ENCODE data around the gene HAUS5. TPM values are rescaled to one million over a fixed set of nuclear protein-coding genes. Genes with fewer than 3 reads are reported as not detected.

Gene HAUS5
- total and polyA plus RNA-seq, 10 of the 15 experiments (the other 5 are each of a cell fraction or from before 2014, with no cell fraction given) = 3.1 to 32.6 (median 17.6) TPM

GRCh38 chr19:35669974-35670373, 57.4 kb downstream of the HAUS5 start:
- BruUV-seq (replicated peaks) = no TSS peak
- H3K4me1 ChIP-seq (ENCODE audit: control insufficient read depth, insufficient read depth, low read length) = peaks cover 4% of the 10 kb centered on the region
- no peak for ATAC-seq
- H3K4me2 ChIP-seq (ENCODE audit: control insufficient read depth, insufficient read depth) = no peak overlapping the region
- H2AFZ ChIP-seq (ENCODE audit: control insufficient read depth, low read depth, low read length) = no peak overlapping the region
- POLR2A ChIA-PET = interaction anchor here (0.6 kb wide), 1 partner anchor 20 kb away, joined by 4 read pairs; no protein-coding TSS in a partner anchor
- DNase-seq (ENCODE audit: low read depth, low spot score) = no peak
- FAIRE-seq = no peak
- H3K27ac ChIP-seq (ENCODE audit: control insufficient read depth, insufficient read depth) = no peak overlapping the region
- H3K4me3 ChIP-seq = no peak overlapping the region
- RAD21 ChIA-PET (ENCODE audit: unreplicated experiment) = no interaction called here
- intact Hi-C loops (cut with micrococcal nuclease; ENCODE audit: unreplicated experiment) = no loop called here
- 0 out of 4 replicates have a peak, but pooled peaks cover 0 to 2% of the 10 kb centered on the region in 2 experiments for H3K36me3 ChIP-seq (ENCODE audit: control insufficient read depth in 2 of 2, insufficient read depth in 2 of 2, low read length in 1 of 2)
- no peaks in the 10 kb centered on the region for H4K20me1 ChIP-seq (ENCODE audit: control insufficient read depth, insufficient read depth)
- H3K9ac ChIP-seq (ENCODE audit: control insufficient read depth, insufficient read depth, low read length) = no peak overlapping the region
- 43% methylated on average over 4 of the region's 4 CpGs for WGBS (ENCODE audit: insufficient coverage, insufficient replicate concordance, low lambda C conversion rate, missing lambda C conversion rate)
- no peaks in the 10 kb centered on the region for H3K27me3 ChIP-seq (replicated peaks in 1 of 2; ENCODE audit: control insufficient read depth in 2 of 2, insufficient read depth in 2 of 2, low read length in 1 of 2)
- no peak for TF ChIP-seq TARDBP (IDR thresholded peaks at IDR 0.05; ENCODE audit: borderline replicate concordance)
- no peak for TF ChIP-seq NR2C2 (IDR thresholded peaks at IDR 0.05; ENCODE audit: borderline replicate concordance, control insufficient read depth, insufficient read length, low read depth)
- CTCF ChIA-PET = interaction anchor here (0.6 kb wide), 1 partner anchor 86 kb away, joined by 3 read pairs; no protein-coding TSS in a partner anchor
- no peaks in the 10 kb centered on the region for H3K9me3 ChIP-seq (replicated peaks; ENCODE audit: control insufficient read depth, insufficient read depth, low read length)
- SMC1A ChIA-PET (ENCODE audit: uncharacterized antibody, unreplicated experiment) = no interaction called here
- H3K79me2 ChIP-seq (ENCODE audit: control insufficient read depth, insufficient read depth, low read length) = no peaks in the 10 kb centered on the region
- in situ Hi-C loops (cut with MboI) = no loop called here

- in situ Hi-C loops (cut with MboI) (no loop called here), intact Hi-C loops (cut with micrococcal nuclease; ENCODE audit: unreplicated experiment) (no loop called here)
- H3K27me3 ChIP-seq (replicated peaks in 1 of 2; ENCODE audit: control insufficient read depth in 2 of 2, insufficient read depth in 2 of 2, low read length in 1 of 2) = no peaks in the 10 kb centered on the region
- RAD21 ChIA-PET (ENCODE audit: unreplicated experiment) = no interaction called here
- H3K9ac ChIP-seq (ENCODE audit: control insufficient read depth, insufficient read depth, low read length) = no peak overlapping the region
- no peak overlapping the region for H3K4me3 ChIP-seq
- 43% methylated on average over 1 of the region's 1 CpG for WGBS (ENCODE audit: insufficient coverage, insufficient replicate concordance, low lambda C conversion rate, missing lambda C conversion rate)
- no peaks in the 10 kb centered on the region for H3K79me2 ChIP-seq (ENCODE audit: control insufficient read depth, insufficient read depth, low read length)
- FAIRE-seq = no peak
- 0 out of 4 replicates have a peak, but pooled peaks cover 0 to 2% of the 10 kb centered on the region in 2 experiments for H3K36me3 ChIP-seq (ENCODE audit: control insufficient read depth in 2 of 2, insufficient read depth in 2 of 2, low read length in 1 of 2)
- no peak for DNase-seq (ENCODE audit: low read depth, low spot score)
- no peak for ATAC-seq
- BruUV-seq (replicated peaks) = no TSS peak
- no peak overlapping the region for H3K27ac ChIP-seq (ENCODE audit: control insufficient read depth, insufficient read depth)
- H2AFZ ChIP-seq (ENCODE audit: control insufficient read depth, low read depth, low read length) = no peak overlapping the region
- no peak overlapping the region for H3K4me2 ChIP-seq (ENCODE audit: control insufficient read depth, insufficient read depth)
- SMC1A ChIA-PET (ENCODE audit: uncharacterized antibody, unreplicated experiment) = no interaction called here
- CTCF ChIA-PET = no interaction called here
- H3K9me3 ChIP-seq (replicated peaks; ENCODE audit: control insufficient read depth, insufficient read depth, low read length) = no peaks in the 10 kb centered on the region
- POLR2A ChIA-PET = no interaction called here
- peaks cover 4% of the 10 kb centered on the region for H3K4me1 ChIP-seq (ENCODE audit: control insufficient read depth, insufficient read depth, low read length)
- TF ChIP-seq ZBED1 (IDR thresholded peaks at IDR 0.05; ENCODE audit: borderline replicate concordance) = no peak
- TF ChIP-seq BACH1 (IDR thresholded peaks at IDR 0.05; ENCODE audit: borderline replicate concordance) = no peak
- no peak for TF ChIP-seq ZNF24 (IDR thresholded peaks at IDR 0.05)
- TF ChIP-seq MXI1 (IDR thresholded peaks at IDR 0.05; ENCODE audit: low read depth, low read length) = no peak
- TF ChIP-seq, protein P1, sequence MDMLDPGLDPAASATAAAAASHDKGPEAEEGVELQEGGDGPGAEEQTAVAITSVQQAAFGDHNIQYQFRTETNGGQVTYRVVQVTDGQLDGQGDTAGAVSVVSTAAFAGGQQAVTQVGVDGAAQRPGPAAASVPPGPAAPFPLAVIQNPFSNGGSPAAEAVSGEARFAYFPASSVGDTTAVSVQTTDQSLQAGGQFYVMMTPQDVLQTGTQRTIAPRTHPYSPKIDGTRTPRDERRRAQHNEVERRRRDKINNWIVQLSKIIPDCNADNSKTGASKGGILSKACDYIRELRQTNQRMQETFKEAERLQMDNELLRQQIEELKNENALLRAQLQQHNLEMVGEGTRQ (IDR thresholded peaks at IDR 0.05; ENCODE audit: borderline replicate concordance, low read depth, low read length) = no peak
- TF ChIP-seq, protein P2, sequence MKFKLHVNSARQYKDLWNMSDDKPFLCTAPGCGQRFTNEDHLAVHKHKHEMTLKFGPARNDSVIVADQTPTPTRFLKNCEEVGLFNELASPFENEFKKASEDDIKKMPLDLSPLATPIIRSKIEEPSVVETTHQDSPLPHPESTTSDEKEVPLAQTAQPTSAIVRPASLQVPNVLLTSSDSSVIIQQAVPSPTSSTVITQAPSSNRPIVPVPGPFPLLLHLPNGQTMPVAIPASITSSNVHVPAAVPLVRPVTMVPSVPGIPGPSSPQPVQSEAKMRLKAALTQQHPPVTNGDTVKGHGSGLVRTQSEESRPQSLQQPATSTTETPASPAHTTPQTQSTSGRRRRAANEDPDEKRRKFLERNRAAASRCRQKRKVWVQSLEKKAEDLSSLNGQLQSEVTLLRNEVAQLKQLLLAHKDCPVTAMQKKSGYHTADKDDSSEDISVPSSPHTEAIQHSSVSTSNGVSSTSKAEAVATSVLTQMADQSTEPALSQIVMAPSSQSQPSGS (IDR thresholded peaks at IDR 0.05; ENCODE audit: low read length) = no peak
- TF ChIP-seq BHLHE40 (IDR thresholded peaks at IDR 0.05; ENCODE audit: borderline replicate concordance in 1 of 2, low read depth in 2 of 2, low read length in 1 of 2) = no peak
- no peak for TF ChIP-seq GATAD2B (conservative IDR thresholded peaks at IDR 0.05; ENCODE audit: low read depth)
- H4K20me1 ChIP-seq (ENCODE audit: control insufficient read depth, insufficient read depth) = no peaks in the 10 kb centered on the region
These were observed 58.2 kb downstream of the HAUS5 start for GRCh38 chr19:35670686-35671085.
